Duodenal mucosa (tissue), 2 donors: ENCODE data around the gene ATL2.

Source experiments
- H3K27ac ChIP-seq: one replicate; pipeline ENCODE4 v1.7.0; 2013; ENCODE audit warnings: low read depth, low read length
- H3K27me3 ChIP-seq, 2 donors: one replicate each; pipeline ENCODE4 v1.7.0; 2013; ENCODE audit warnings: low read length in 2 of 2, control low read depth in 1 of 2; ENCODE audit not compliant: insufficient read depth in 2 of 2, control insufficient read depth in 1 of 2
- H3K36me3 ChIP-seq, 2 donors: one replicate each; pipeline ENCODE4 v1.7.0; 2013; ENCODE audit warnings: low read length in 2 of 2, control low read depth in 1 of 2; ENCODE audit not compliant: insufficient read depth in 2 of 2, control insufficient read depth in 1 of 2
- H3K4me1 ChIP-seq, 2 donors: one replicate each; pipeline ENCODE4 v1.7.0; 2013; ENCODE audit warnings: low read length in 2 of 2, control low read depth in 1 of 2; ENCODE audit not compliant: insufficient read depth in 2 of 2, control insufficient read depth in 1 of 2
- H3K4me3 ChIP-seq, 2 donors: one replicate each; pipeline ENCODE4 v1.7.0; 2013; ENCODE audit warnings: low read length in 2 of 2, low read depth in 1 of 2
- H3K9ac ChIP-seq, 2 donors: one replicate each; pipeline ENCODE4 v1.7.0; 2013; ENCODE audit warnings: low read length in 2 of 2, low read depth in 1 of 2
- H3K9me3 ChIP-seq, 2 donors: one replicate each; pipeline ENCODE4 v1.7.0; 2013; ENCODE audit warnings: low read length in 2 of 2, control low read depth in 1 of 2; ENCODE audit not compliant: control insufficient read depth in 1 of 2

The ATL2 gene

GRCh38 chr2:38256610-38257009, 120.5 kb downstream of the ATL2 start:
- Histone ChIP-seq H3K36me3 (no peaks in the 10 kb centered on the region), H3K9ac (no peak overlapping the region), H3K27me3 (no peaks in the 10 kb centered on the region), H3K9me3 (no peaks in the 10 kb centered on the region), H3K4me1 (no peaks in the 10 kb centered on the region), H3K4me3 (no peak overlapping the region), H3K27ac (no peak overlapping the region)

GRCh38 chr2:38255211-38255610, 121.9 kb downstream of the ATL2 start:
- Histone ChIP-seq H3K4me1 (no peaks in the 10 kb centered on the region), H3K4me3 (no peak overlapping the region), H3K36me3 (no peaks in the 10 kb centered on the region), H3K9me3 (no peaks in the 10 kb centered on the region), H3K27ac (no peak overlapping the region), H3K27me3 (no peaks in the 10 kb centered on the region), H3K9ac (no peak overlapping the region)

- Histone ChIP-seq H3K36me3 (no peaks in the 10 kb centered on the region), H3K9ac (no peak overlapping the region), H3K4me1 (no peaks in the 10 kb centered on the region), H3K27me3 (no peaks in the 10 kb centered on the region), H3K4me3 (no peak overlapping the region), H3K27ac (no peak overlapping the region), H3K9me3 (no peaks in the 10 kb centered on the region)
Measured at GRCh38 chr2:38254796-38255195, 122.3 kb downstream of the ATL2 start.

- no peak overlapping the region for H3K4me3 ChIP-seq
- H3K9ac ChIP-seq: no peak overlapping the region
- no peaks in the 10 kb centered on the region for H3K27me3 ChIP-seq
- H3K36me3 ChIP-seq: no peaks in the 10 kb centered on the region
- H3K27ac ChIP-seq: no peak overlapping the region
- H3K4me1 ChIP-seq: no peaks in the 10 kb centered on the region
- H3K9me3 ChIP-seq: no peaks in the 10 kb centered on the region
Measured at GRCh38 chr2:38251940-38252339, 125.1 kb downstream of the ATL2 start.

GRCh38 chr2:38248707-38249106, 128.4 kb downstream of the ATL2 start:
- Histone ChIP-seq H3K4me1 (no peaks in the 10 kb centered on the region), H3K27ac (no peak overlapping the region), H3K4me3 (no peak overlapping the region), H3K9ac (no peak overlapping the region), H3K36me3 (no peaks in the 10 kb centered on the region), H3K9me3 (no peaks in the 10 kb centered on the region), H3K27me3 (no peaks in the 10 kb centered on the region)

GRCh38 chr2:38248255-38248654, 128.8 kb downstream of the ATL2 start:
- Histone ChIP-seq H3K4me3 (no peak overlapping the region), H3K27me3 (no peaks in the 10 kb centered on the region)

GRCh38 chr2:38246105-38246504, 131.0 kb downstream of the ATL2 start:
- Histone ChIP-seq H3K36me3 (no peaks in the 10 kb centered on the region), H3K9me3 (no peaks in the 10 kb centered on the region), H3K4me3 (no peak overlapping the region), H3K4me1 (no peaks in the 10 kb centered on the region), H3K27me3 (no peaks in the 10 kb centered on the region), H3K27ac (no peak overlapping the region), H3K9ac (no peak overlapping the region)

More at GRCh38 chr2:38248255-38248654, 128.8 kb downstream of the ATL2 start:
- H3K4me1 ChIP-seq: no peaks in the 10 kb centered on the region
- H3K36me3 ChIP-seq: no peaks in the 10 kb centered on the region
- H3K9ac ChIP-seq: no peak overlapping the region
- no peak overlapping the region for H3K27ac ChIP-seq
- H3K9me3 ChIP-seq: no peaks in the 10 kb centered on the region

GRCh38 chr2:38245114-38245641, 131.9 kb downstream of the ATL2 start:
- Histone ChIP-seq H3K9me3 (no peaks in the 10 kb centered on the region), H3K36me3 (no peaks in the 10 kb centered on the region), H3K4me3 (no peak overlapping the region), H3K27me3 (no peaks in the 10 kb centered on the region), H3K4me1 (no peaks in the 10 kb centered on the region), H3K9ac (no peak overlapping the region), H3K27ac (no peak overlapping the region)

GRCh38 chr2:38244301-38244700, 132.8 kb downstream of the ATL2 start:
- no peak overlapping the region for H3K4me3 ChIP-seq
- H3K27ac ChIP-seq: no peak overlapping the region
- no peaks in the 10 kb centered on the region for H3K27me3 ChIP-seq
- no peaks in the 10 kb centered on the region for H3K36me3 ChIP-seq
- H3K4me1 ChIP-seq: no peaks in the 10 kb centered on the region
- H3K9me3 ChIP-seq: no peaks in the 10 kb centered on the region
- H3K9ac ChIP-seq: no peak overlapping the region
